Loucy (cell line): ENCODE data around the gene MYCBPAP.

Source experiments
- H2AFZ ChIP-seq: fragments of 200-600 bp; sonication (generic); 2 replicates; pipeline ENCODE4 v1.6.0; 2016; ENCODE audit warnings: antibody characterized with exemption, mild to moderate bottlenecking, low read length, moderate library complexity
- H3F3A ChIP-seq: fragments of 200-600 bp; 2 replicates; pipeline ENCODE4 v1.6.0; 2016; ENCODE audit warnings: antibody characterized with exemption, low read depth, mild to moderate bottlenecking
- H3K27me3 ChIP-seq: fragments of 200-600 bp; sonication (generic); 2 replicates; pipeline ENCODE4 v1.6.1; 2014; ENCODE audit warnings: low read length, mild to moderate bottlenecking; ENCODE audit not compliant: insufficient read depth, poor library complexity, severe bottlenecking
- H3K36me3 ChIP-seq: fragments of 200-600 bp; sonication (generic); 2 replicates; pipeline ENCODE4 v1.6.1; 2016; ENCODE audit warnings: low read length; ENCODE audit not compliant: insufficient read depth
- H3K4me1 ChIP-seq: fragments of 200-600 bp; sonication (generic); 2 replicates; pipeline ENCODE4 v1.5.1; 2014; ENCODE audit warnings: low read length, mild to moderate bottlenecking; ENCODE audit not compliant: insufficient read depth, poor library complexity, severe bottlenecking
- H3K4me2 ChIP-seq: fragments of 200-600 bp; sonication (generic); 2 replicates; pipeline ENCODE4 v1.6.0; 2014; ENCODE audit warnings: antibody characterized with exemption, low read length, low read depth, mild to moderate bottlenecking; ENCODE audit not compliant: poor library complexity, severe bottlenecking
- H3K4me3 ChIP-seq: fragments of 200-600 bp; sonication (generic); 2 replicates; pipeline ENCODE4 v1.5.1; 2014; ENCODE audit warnings: low read length, mild to moderate bottlenecking, mixed read lengths; ENCODE audit not compliant: poor library complexity, severe bottlenecking
- H3K79me2 ChIP-seq: fragments of 200-600 bp; sonication (generic); 2 replicates; pipeline ENCODE4 v1.6.1; 2014; ENCODE audit warnings: low read length; ENCODE audit not compliant: insufficient read depth
- H3K9ac ChIP-seq: fragments of 200-600 bp; sonication (generic); 2 replicates; pipeline ENCODE4 v1.6.0; 2014; ENCODE audit warnings: mild to moderate bottlenecking, low read depth, low read length, moderate library complexity; ENCODE audit not compliant: poor library complexity, severe bottlenecking
- H3K9me2 ChIP-seq: fragments of 200-600 bp; sonication (generic); replicated peaks from 2 replicates; pipeline ENCODE4 v1.6.1; 2016; ENCODE audit warnings: low read depth, low read length, mixed read lengths
- H3K9me3 ChIP-seq: fragments of 200-600 bp; sonication (generic); 2 replicates; pipeline ENCODE4 v1.6.1; 2014; ENCODE audit warnings: mild to moderate bottlenecking, antibody characterized with exemption, low read length, low read depth; ENCODE audit not compliant: insufficient read depth
- H4K20me1 ChIP-seq: fragments of 200-600 bp; sonication (generic); 2 replicates; pipeline ENCODE4 v1.6.0; 2014; ENCODE audit warnings: antibody characterized with exemption, low read length, mild to moderate bottlenecking; ENCODE audit not compliant: insufficient read depth, poor library complexity, severe bottlenecking
- CTCF ChIP-seq: fragments of 200-600 bp; sonication (generic); conservative IDR thresholded peaks from 2 replicates; pipeline ENCODE4 v1.5.1; 2014; ENCODE audit warnings: mild to moderate bottlenecking, antibody characterized with exemption, low read length
- EZH2phosphoT487 ChIP-seq: fragments of 200-600 bp; IDR thresholded peaks from 2 replicates; pipeline ENCODE4 v1.6.1; 2018; ENCODE audit warnings: antibody characterized with exemption, mild to moderate bottlenecking, moderate library complexity, borderline replicate concordance

MYCBPAP gene

GRCh38 chr17:50481648-50482047, 26.6 kb upstream of the MYCBPAP start:
- Histone ChIP-seq H3K9ac (no peak overlapping the region), H3F3A (peaks cover 4% of the 10 kb centered on the region), H4K20me1 (peaks cover 6% of the 10 kb centered on the region), H3K9me3 (no peaks in the 10 kb centered on the region), H3K9me2 (no peaks in the 10 kb centered on the region), H3K36me3 (peaks cover 21% of the 10 kb centered on the region; the same call in 1 of the 2 replicates), H3K4me2 (no peak overlapping the region), H3K27me3 (no peaks in the 10 kb centered on the region), H2AFZ (no peak overlapping the region), H3K4me1 (peaks cover 21% of the 10 kb centered on the region), H3K4me3 (no peak overlapping the region), H3K79me2 (peaks cover 19% of the 10 kb centered on the region; the same call in 1 of the 2 replicates)
- no peak for TF ChIP-seq EZH2phosphoT487
- TF ChIP-seq CTCF = no peak

- Histone ChIP-seq H3K79me2 (peaks cover 19% of the 10 kb centered on the region; the same call in 1 of the 2 replicates), H4K20me1 (peaks cover 6% of the 10 kb centered on the region), H3F3A (peaks cover 4% of the 10 kb centered on the region), H3K27me3 (no peaks in the 10 kb centered on the region), H3K4me1 (peaks cover 21% of the 10 kb centered on the region), H3K4me3 (no peak overlapping the region), H3K4me2 (peak overlapping the region; percentile 42), H3K9me2 (no peaks in the 10 kb centered on the region), H3K36me3 (peaks cover 21% of the 10 kb centered on the region; the same call in 1 of the 2 replicates), H3K9ac (peak overlapping the region; percentile 23), H3K9me3 (no peaks in the 10 kb centered on the region), H2AFZ (no peak overlapping the region)
- TF ChIP-seq EZH2phosphoT487 = no peak
- TF ChIP-seq CTCF = no peak
These were observed 26.1 kb upstream of the MYCBPAP start for GRCh38 chr17:50482110-50482509.

GRCh38 chr17:50482516-50482915, 25.7 kb upstream of the MYCBPAP start:
- H3K79me2 ChIP-seq = peaks cover 19% of the 10 kb centered on the region; the same call in 1 of the 2 replicates
- TF ChIP-seq EZH2phosphoT487 = no peak
- TF ChIP-seq CTCF = peak; percentile 97
- H3K36me3 ChIP-seq = peaks cover 21% of the 10 kb centered on the region; the same call in 1 of the 2 replicates
- no peaks in the 10 kb centered on the region for H3K27me3 ChIP-seq
- H3K4me2 ChIP-seq = peak overlapping the region; percentile 42
- peaks cover 6% of the 10 kb centered on the region for H4K20me1 ChIP-seq
- H3K4me1 ChIP-seq = peaks cover 21% of the 10 kb centered on the region
- peak overlapping the region; percentile 26 for H3K4me3 ChIP-seq
- no peaks in the 10 kb centered on the region for H3K9me2 ChIP-seq
- H3K9ac ChIP-seq = peak overlapping the region; percentile 23
- H2AFZ ChIP-seq = peak overlapping the region; percentile 28; the same call in 1 of the 2 replicates
- no peaks in the 10 kb centered on the region for H3K9me3 ChIP-seq
- peaks cover 4% of the 10 kb centered on the region for H3F3A ChIP-seq
